ENCODE results near the gene YBX1. TPM values are rescaled to one million over a fixed set of nuclear protein-coding genes. Genes with fewer than 3 reads are reported as not detected.

Gene YBX1
- polyA plus RNA-seq, 12 donors = 675 to 1,051 (median 970) TPM

GRCh38 chr1:42732126-42732680 lies 50.0 kb downstream of the YBX1 start:
- no peak for DNase-seq

DNA sequence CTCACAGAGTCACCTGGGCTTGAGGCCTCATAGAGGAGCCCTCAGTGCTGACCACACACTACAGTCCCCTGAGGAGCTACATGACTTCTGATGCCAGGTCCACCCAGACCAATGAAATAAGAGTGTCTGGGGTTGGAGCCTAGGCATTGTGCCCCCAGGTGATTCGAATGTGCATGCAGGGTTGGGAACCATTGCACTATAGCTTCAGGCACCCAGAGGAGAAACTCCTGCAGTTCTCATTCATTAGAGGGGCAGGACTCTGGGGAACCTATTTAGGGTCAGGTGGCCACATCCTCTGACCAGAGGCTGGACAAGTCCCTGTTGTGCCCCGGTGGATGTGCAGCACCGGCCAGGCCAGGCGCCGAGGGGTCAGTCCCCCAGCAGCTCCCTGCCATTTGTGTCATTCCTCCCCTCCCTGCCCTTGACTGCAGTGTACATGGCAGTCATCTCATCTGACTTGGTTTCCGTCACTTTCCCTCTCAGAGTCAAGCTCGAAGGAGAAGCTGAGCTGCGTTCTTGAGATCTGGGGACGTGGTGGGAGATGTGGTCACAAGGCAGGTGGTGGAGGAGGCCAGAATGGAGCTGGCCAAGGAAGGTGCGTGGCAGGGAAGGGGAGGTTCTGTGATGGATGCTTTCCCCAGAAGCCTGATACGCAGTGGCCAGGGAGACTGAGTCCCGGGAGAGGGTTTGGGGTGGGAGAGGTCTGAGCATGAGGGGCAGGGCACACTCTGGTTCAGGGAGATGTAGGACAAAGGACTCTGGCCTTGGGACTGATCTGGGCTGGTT lies 51.4 kb downstream of the YBX1 start:
- DNase-seq = no peak

GRCh38 chr1:42734201-42735035 lies 52.2 kb downstream of the YBX1 start:
- DNase-seq = no peak

- no peak for DNase-seq
Measured at GRCh38 chr1:42735056-42735455, 52.8 kb downstream of the YBX1 start.

GRCh38 chr1:42735477-42736105 lies 53.4 kb downstream of the YBX1 start:
- DNase-seq = no peak

DNA sequence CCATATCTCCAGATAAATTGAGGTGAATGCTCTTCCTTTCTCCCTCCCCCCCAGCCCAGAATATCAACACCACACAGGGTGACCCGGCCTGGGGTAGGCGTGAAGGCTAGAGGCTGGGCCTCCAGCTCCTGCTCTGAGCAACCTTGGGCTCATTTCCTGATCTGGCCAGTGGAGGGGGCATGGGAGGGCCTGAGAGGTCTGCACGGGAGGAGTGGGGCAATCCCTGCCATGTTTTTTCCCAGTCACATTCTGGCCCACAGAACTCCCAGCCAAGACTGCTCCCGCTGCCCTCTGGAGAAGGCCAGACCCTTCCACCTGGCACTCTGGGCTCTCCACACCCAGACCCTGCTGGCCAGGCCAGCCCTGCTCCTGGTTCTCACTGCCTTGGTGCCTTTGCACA lies 53.9 kb downstream of the YBX1 start:
- no peak for DNase-seq

DNA sequence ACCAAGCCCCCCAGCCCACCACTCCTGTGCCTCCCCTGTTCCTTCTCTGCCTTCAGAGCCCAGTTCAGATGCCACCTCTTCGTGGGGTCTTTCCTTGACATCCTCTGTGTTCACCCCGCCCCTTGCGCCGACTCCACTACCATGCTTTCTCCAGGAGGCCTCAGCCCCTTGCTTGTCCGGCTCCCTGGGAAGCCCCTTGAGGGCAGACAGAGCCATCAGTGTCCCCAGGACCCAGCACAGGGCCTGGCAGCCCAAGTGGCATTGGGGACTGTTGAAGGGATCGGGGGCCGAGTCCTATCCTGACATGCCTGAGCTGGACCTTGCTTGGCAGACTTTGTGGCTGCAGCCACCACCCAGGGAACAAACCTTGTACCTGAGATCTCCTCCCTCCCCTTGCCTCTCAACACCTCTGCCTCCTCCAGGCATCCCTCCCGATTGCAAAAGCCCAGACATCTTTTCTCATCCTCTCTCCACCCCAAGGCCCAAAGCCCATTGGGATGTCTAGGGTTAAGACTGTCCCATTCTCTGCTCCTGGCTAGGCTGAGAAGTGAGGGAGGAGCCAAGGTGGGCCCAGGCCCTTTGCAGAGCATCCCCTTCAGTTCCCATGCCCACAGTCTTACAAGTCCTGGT lies 54.5 kb downstream of the YBX1 start:
- DNase-seq = no peak

DNA sequence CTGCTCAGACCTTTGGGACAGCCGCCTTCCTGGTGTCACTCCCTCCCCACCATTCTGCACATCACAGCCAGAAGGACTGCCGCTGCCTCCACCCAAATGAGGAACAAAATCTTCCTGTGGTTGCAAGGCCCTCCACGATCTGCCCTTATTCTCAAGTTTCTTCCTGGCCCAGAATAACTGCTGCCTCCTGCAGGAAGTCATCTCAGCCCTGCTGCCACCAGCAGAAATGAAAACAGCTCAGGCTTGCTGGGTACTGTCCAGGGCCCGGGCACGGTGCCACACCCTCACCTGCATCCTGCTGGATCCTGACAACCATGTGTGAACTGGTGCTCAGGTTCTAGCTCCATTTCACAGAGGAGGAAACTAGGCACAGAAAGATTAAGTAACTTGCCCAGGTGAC lies 55.0 kb downstream of the YBX1 start:
- no peak for DNase-seq

DNA sequence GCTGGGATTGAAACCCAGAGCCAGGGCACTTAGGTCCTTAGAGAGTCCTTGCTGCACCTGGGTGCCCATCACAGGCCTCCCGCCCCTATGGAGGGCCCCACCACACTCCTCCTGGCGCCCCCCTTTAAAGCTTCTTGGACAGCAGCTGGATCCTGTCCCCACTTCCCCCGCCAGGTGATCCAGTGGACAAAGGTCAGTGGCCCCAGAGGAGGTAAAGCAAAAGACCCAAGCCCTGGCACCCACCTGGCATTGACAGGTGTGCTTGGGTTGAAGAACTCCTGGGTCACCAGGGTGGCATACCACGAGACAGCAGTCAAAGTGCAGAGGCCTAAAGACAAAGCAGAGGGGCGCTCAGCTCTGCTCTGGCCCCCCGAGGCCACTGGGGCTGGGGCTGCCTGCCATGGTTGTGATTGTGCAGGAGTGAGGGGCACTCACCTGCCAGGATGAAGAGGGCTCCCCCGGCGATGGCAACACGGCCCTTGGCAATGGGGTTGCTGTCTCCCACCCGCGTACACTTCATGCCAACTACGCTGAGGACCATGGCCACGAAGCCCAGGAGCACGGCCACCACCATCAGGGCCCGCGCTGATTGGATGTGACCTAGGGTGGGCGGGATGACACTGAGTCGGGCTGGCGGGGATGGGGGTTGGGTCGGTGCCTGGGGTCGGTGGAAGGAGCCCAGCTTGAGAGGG lies 55.9 kb downstream of the YBX1 start:
- DNase-seq = no peak

DNA sequence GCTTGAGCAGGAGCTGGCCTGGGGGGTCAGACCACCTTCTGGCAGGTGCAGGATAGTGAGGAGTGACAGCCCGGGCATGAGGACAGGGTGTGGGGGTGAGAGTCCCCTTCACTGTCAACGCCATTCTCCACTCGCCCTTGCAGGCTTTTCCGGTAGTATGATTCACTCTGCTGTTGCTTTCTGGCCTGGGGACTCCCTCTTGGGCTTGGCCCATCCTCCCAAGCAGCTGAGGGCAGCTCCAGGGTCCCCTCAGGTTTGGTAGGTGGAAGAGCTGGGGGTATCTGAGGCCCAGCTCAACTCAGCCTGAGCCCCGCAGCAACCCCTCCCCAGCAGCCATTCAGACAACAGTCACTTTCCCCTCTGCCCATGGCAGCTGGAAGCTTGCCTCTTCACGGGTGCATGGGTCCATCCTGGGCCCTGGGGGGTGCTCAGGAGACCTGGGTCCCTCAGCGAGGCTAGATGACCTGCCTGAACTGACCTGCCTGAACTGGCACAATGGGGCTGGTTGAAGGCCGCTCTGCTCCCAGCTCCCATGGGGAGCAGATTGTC lies 56.5 kb downstream of the YBX1 start:
- no peak for DNase-seq

DNA sequence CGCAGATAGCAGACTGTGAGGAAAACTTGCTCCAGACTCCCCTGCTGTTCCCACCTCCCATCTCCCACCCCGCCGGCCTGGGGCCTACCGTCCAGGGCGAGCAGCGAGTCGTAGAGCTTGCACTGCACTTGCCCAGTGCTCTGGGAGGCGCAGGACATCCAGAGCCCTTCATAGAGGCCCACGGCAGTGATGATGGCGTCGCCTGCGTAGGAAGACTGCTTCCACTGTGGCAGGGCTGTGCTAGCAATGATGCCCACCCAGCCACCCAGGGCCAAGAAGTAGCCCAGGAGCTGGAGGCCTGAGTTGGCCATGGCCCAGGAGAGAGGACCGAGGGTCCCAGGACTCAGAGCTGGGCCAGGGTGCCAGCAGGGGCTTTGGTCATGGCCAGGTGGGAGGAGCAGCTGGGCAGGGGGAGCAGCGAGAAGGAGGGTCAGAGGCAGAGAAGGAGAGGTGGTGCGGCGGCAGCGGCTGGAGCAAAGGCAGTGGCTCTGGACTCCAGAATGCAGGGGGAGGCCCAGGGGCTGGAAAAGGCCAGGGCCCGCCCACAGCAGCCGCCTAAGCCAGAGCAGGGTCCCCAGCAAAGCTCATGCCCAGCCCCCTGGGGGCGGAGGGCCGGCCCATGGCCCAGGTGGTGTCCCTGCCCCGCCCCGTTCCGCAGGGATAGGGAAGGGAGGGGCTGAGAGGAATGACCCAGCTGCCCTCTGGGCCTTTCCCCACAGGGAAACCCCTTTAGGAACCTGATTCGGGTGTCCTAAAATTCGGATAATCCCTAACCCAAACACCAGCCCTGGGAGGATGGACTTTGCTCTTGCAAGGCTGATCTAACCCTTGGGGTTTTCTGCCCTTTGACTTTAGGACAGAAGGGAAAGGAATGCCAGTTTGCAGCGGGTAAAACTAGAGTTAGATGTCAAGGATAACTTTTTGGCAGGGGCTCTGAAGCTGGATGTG lies 57.8 kb downstream of the YBX1 start, which contains the start of gene CLDN19:
CLDN19 (minus strand) TSS at position 484 of the 948 bp plus-strand sequence; CDS start at position 311, 173 bp downstream.
- DNase-seq = no peak

DNA sequence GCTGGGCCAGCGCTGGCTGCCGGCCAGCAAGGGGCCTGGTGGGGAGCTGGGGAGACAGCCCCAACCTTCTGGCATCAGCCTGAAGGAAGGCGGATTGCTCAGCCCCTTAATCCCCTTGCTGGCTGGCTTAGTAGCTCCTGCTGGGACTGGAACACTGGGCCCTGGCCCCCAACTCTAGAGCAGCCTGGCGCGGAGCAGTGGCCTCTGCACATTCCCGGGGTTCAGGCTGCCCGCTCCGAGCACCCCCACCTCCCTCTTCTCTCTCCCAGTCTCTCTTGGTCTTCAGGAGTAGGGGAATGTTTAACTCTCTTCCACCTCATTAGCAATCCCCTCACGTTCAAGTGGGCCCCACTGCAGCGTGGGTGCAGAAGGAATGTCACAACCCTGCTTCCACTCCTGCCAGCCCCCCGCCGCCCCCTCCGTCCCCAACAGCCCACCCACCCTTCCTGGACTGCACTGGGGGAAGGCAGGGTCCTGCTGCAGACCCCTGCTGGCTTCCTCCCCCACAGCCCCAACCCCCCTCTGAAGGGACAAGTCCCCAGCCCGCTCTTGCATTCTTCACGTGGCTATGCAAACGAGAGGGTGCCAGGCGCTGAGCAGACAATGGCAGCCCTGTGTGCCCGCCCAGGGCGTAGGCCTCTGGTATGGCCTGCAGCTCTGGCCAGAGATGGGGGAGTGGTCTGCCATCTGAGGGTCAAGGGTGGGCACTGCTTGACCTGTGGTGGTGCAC lies 58.8 kb downstream of the YBX1 start:
- no peak for DNase-seq

DNA sequence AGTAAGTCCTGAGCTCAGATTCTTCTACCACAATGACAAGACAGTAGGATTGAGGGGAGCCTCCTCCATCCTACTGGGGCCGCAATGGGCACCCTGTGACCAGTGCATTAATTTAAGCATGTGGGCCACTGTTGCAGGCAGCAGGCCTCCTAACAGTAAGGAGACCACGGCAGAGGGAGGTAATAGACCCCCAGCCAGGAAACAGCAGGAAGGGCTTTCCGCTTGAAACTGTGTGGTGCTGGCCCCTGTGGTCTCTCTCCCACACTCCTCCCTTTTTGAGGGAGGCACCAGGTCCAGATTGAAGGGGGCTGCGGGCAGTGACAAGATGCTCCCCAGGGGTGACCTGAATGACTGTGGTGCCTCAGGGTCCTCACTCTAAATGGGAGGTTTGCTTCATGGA lies 59.5 kb downstream of the YBX1 start:
- no peak for DNase-seq

- DNase-seq = no peak
Measured at GRCh38 chr1:42742141-42742540, 59.9 kb downstream of the YBX1 start.

GRCh38 chr1:42742617-42743316 lies 60.5 kb downstream of the YBX1 start:
- no peak for DNase-seq

GRCh38 chr1:42743317-42744147 lies 61.3 kb downstream of the YBX1 start:
- DNase-seq = no peak

GRCh38 chr1:42744148-42744413 lies 61.9 kb downstream of the YBX1 start:
- DNase-seq = no peak

- DNase-seq = no peak
Measured at GRCh38 chr1:42745851-42746250, 63.6 kb downstream of the YBX1 start.

Data from muscle of arm (tissue), 12 donors.